AG09319 (cell line): ENCODE data around the gene ZNF541.
"Not testable (repeated sequence)": the region's sequence is repeated elsewhere in the genome, so short reads cannot be mapped to it uniquely, and the experiment has no call there.

Experiments
- DNase-seq: peaks from one replicate; pipeline ENCODE4 v3.0.0-alpha.2; 2010; ENCODE audit warnings: low read depth; ENCODE audit errors: extremely low read depth
- CTCF ChIP-seq: IDR thresholded peaks from 2 replicates; pipeline ENCODE4 v1.5.1; 2011; ENCODE audit warnings: low read depth, mild to moderate bottlenecking, inconsistent platforms, low read length, moderate library complexity

ZNF541 gene

GRCh38 chr19:47607564-47608073 is 34.7 kb upstream of the ZNF541 start:
- no peak for DNase-seq
- TF ChIP-seq CTCF = no peak

GRCh38 chr19:47603706-47604565 is 31.0 kb upstream of the ZNF541 start:
- no peak for DNase-seq

GRCh38 chr19:47601180-47601904 is 28.4 kb upstream of the ZNF541 start:
- TF ChIP-seq CTCF = no peak
- DNase-seq = no peak

More at GRCh38 chr19:47603706-47604565, 31.0 kb upstream of the ZNF541 start:
- no peak for TF ChIP-seq CTCF

GRCh38 chr19:47600246-47601179 is 27.6 kb upstream of the ZNF541 start:
- peak; percentile 96 for DNase-seq
- TF ChIP-seq CTCF = no peak

GRCh38 chr19:47599671-47600245 is 26.8 kb upstream of the ZNF541 start:
- DNase-seq = not testable (repeated sequence)

- peak; percentile 79 for DNase-seq
- TF ChIP-seq CTCF = no peak
Measured at GRCh38 chr19:47598407-47599349, 25.7 kb upstream of the ZNF541 start.
